SU-DHL-6 (cell line): Measurements from ENCODE around the gene CPNE4.

Source experiments
- CTCF ChIP-seq: fragments of 200-600 bp; sonication (generic); IDR thresholded peaks from one replicate; pipeline ENCODE4 v1.5.1; 2017; ENCODE audit warnings: antibody characterized with exemption, mild to moderate bottlenecking, low read length, moderate library complexity; ENCODE audit not compliant: insufficient read depth, poor library complexity, severe bottlenecking
- EZH2phosphoT487 ChIP-seq: fragments of 200-600 bp; sonication (generic), shearing (Covaris generic); conservative IDR thresholded peaks from 2 replicates; pipeline ENCODE4 v1.6.1; 2018; ENCODE audit warnings: mild to moderate bottlenecking, antibody characterized with exemption, low read length, moderate library complexity, mixed read lengths

GRCh38 chr3:131658115-131658514, 376.7 kb downstream of the CPNE4 start:
- TF ChIP-seq CTCF (no peak), EZH2phosphoT487 (no peak)
